Measurements from ENCODE around the gene GSG1L.

GRCh38 chr16:28062261-28062846 is 1.2 kb downstream of the GSG1L start:
- TF ChIP-seq CTCF (IDR thresholded peaks at IDR 0.05), result no peak
- no peak for TF ChIP-seq POLR2A (IDR thresholded peaks at IDR 0.05)
